ENCODE results near the gene SPNS3.

Gene SPNS3

GRCh38 chr17:4472286-4472685, 38.5 kb downstream of the SPNS3 start:
- DNase-seq, result no peak

GRCh38 chr17:4474093-4474492, 40.4 kb downstream of the SPNS3 start:
- no peak for DNase-seq

GRCh38 chr17:4475001-4475400, 41.3 kb downstream of the SPNS3 start:
- DNase-seq, result no peak

- no peak for DNase-seq
These were observed 41.7 kb downstream of the SPNS3 start for GRCh38 chr17:4475463-4475862.

- DNase-seq, result no peak
These were observed 42.3 kb downstream of the SPNS3 start for GRCh38 chr17:4476017-4476416.

- no peak for DNase-seq
These were observed 42.9 kb downstream of the SPNS3 start for GRCh38 chr17:4476511-4477070.

GRCh38 chr17:4477255-4477791, 43.6 kb downstream of the SPNS3 start:
- no peak for DNase-seq

- DNase-seq, result no peak
These were observed 44.6 kb downstream of the SPNS3 start for GRCh38 chr17:4478318-4478830.

- no peak for DNase-seq
These were observed 45.7 kb downstream of the SPNS3 start for GRCh38 chr17:4479340-4479981.

- no peak for DNase-seq
These were observed 46.4 kb downstream of the SPNS3 start for GRCh38 chr17:4479982-4480751.

GRCh38 chr17:4480929-4481898, 47.5 kb downstream of the SPNS3 start:
- DNase-seq, result no peak

GRCh38 chr17:4482338-4483011, 48.7 kb downstream of the SPNS3 start:
- DNase-seq, result no peak

- DNase-seq, result peak; percentile 4
These were observed 49.5 kb downstream of the SPNS3 start for GRCh38 chr17:4483012-4483840.

GRCh38 chr17:4485676-4486646, 52.2 kb downstream of the SPNS3 start:
- DNase-seq, result no peak

GRCh38 chr17:4487296-4487695, 53.6 kb downstream of the SPNS3 start:
- no peak for DNase-seq

- DNase-seq, result no peak
These were observed 54.3 kb downstream of the SPNS3 start for GRCh38 chr17:4487820-4488716.

GRCh38 chr17:4488989-4489595, 55.4 kb downstream of the SPNS3 start:
- DNase-seq, result no peak

GRCh38 chr17:4490109-4490591, 56.4 kb downstream of the SPNS3 start:
- DNase-seq, result no peak
